MG63 (cell line): ENCODE measurements around the gene TLR6. TPM values are rescaled to one million over a fixed set of nuclear protein-coding genes. Genes with fewer than 3 reads are reported as not detected.
"Not testable (repeated sequence)": the region's sequence is repeated elsewhere in the genome, so short reads cannot be mapped to it uniquely, and the experiment has no call there.

Experiments
- DNase-seq: peaks from one replicate; pipeline ENCODE4 v3.0.0-alpha.2; 2020
- H3K27me3 ChIP-seq: fragments of 250-450 bp; sonication (Bioruptor Pico); 2 replicates; pipeline ENCODE4 v1.5.1; 2020; ENCODE audit warnings: mild to moderate bottlenecking, moderate library complexity
- H3K36me3 ChIP-seq: fragments of 250-450 bp; sonication (Bioruptor Pico); 2 replicates; pipeline ENCODE4 v1.5.1; 2020; ENCODE audit warnings: mild to moderate bottlenecking, moderate library complexity
- H3K4me3 ChIP-seq: fragments of 250-450 bp; sonication (Bioruptor Pico); 2 replicates; pipeline ENCODE4 v1.5.1; 2020; ENCODE audit warnings: mild to moderate bottlenecking, moderate library complexity
- H3K9me3 ChIP-seq: fragments of 250-450 bp; sonication (Bioruptor Pico); 2 replicates; pipeline ENCODE4 v1.5.1; 2020; ENCODE audit warnings: mild to moderate bottlenecking, moderate library complexity
- total RNA-seq: library from RNA; depleted of rRNA; stranded (reverse); fragments of >200 nt; shearing (Covaris generic); gene quantifications from 2 replicates; pipeline ENCODE4 v1.2.3, GENCODE V29; 2014; ENCODE audit warnings: low replicate concordance

TLR6 gene
- total RNA-seq, 1 experiment from 2014 or later: 0.82 TPM

GRCh38 chr4:38811297-38811696 is 45.3 kb downstream of the TLR6 start:
- Histone ChIP-seq H3K27me3 (no peaks in the 10 kb centered on the region), H3K4me3 (no peak overlapping the region), H3K36me3 (no peaks in the 10 kb centered on the region), H3K9me3 (no peaks in the 10 kb centered on the region)
- DNase-seq: no peak

DNA sequence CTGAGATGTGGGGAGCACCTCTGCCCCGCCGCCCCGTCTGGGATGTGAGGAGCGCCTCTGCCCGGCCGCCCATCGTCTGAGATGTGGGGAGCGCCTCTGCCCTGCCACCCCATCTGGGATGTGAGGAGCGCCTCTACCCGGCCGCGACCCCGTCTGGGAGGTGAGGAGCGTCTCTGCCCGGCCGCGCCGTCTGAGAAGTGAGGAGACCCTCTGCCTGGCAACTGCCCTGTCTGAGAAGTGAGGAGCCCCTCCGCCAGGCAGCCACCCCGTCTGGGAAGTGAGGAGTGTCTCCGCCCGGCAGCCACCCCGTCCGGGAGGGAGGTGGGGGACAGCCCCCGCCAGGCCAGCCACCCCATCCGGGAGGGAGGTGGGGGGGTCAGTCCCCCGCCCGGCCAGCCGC is 49.2 kb downstream of the TLR6 start:
- DNase-seq, H3K4me3 ChIP-seq, H3K27me3 ChIP-seq, H3K36me3 ChIP-seq, H3K9me3 ChIP-seq: not testable (repeated sequence)

DNA sequence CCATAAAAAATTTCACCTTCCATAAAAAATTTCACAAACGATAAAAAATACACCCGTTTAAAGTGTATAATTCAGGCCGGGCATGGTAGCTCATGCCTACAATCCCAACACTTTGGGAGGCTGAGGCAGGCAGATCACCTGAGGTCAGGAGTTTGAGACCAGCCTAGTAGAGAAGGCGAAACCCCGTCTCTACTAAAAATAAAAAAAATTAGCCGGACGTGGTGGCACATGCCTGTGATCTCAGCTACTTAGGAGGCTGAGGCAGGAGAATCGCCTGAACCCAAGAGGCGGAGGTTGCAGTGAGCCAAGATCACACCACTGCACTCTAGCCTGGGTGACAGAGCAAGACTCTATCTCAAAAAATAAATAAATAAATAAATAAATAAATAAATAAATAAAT is 50.4 kb downstream of the TLR6 start:
- not testable (repeated sequence) for H3K27me3 ChIP-seq, H3K4me3 ChIP-seq, DNase-seq, H3K9me3 ChIP-seq, H3K36me3 ChIP-seq

GRCh38 chr4:38805530-38806145 is 51.0 kb downstream of the TLR6 start:
- Histone ChIP-seq H3K36me3 (no peaks in the 10 kb centered on the region), H3K4me3 (no peak overlapping the region), H3K9me3 (no peaks in the 10 kb centered on the region), H3K27me3 (no peaks in the 10 kb centered on the region)
- DNase-seq: no peak

DNA sequence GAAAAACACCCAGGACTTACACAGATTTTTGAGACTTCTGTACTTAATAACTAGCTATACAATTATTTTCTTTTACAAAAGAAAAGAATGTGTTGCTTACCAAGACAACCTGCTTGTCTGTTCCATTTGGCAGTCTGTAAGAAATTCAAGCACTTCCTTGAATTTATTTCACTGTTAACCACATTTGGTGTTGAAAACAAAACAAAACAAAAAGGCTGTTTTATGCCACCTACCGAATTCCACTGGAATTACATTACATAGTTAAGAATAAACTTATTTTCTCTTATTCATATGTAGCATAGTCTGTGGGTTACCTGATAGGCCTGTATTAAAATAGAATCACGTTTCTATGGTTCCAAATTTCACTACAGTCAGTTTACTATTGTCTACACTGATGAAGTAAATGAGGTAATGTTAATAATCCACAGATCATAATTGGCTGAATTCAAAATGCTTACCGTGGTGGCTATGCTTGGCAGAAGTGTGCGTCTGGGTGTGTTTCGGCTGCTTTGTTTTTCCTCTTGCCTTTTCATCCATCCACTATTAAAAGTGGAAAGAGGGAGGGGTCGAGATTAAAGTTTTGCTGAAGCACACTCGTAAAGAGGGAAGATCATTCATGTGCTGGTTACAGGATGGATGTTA is 51.8 kb downstream of the TLR6 start, which contains the start of gene TLR1:
TSS of gene TLR1 (minus strand) at position 138 of the 642 bp plus-strand sequence. CDS start 5,960 bp downstream, outside the sequence.
- Histone ChIP-seq H3K4me3 (no peak within 1 kb of the TSS), H3K9me3 (no peaks in the 10 kb centered on the region), H3K36me3 (no peaks in the 10 kb centered on the region), H3K27me3 (no peaks in the 10 kb centered on the region)
- DNase-seq: no peak

- no peaks in the 10 kb centered on the region for H3K9me3 ChIP-seq
- H3K27me3 ChIP-seq: no peaks in the 10 kb centered on the region
- H3K36me3 ChIP-seq: no peaks in the 10 kb centered on the region
- H3K4me3 ChIP-seq: no peak overlapping the region
- no peak for DNase-seq
Measured at GRCh38 chr4:38803833-38804653, 52.6 kb downstream of the TLR6 start.

DNA sequence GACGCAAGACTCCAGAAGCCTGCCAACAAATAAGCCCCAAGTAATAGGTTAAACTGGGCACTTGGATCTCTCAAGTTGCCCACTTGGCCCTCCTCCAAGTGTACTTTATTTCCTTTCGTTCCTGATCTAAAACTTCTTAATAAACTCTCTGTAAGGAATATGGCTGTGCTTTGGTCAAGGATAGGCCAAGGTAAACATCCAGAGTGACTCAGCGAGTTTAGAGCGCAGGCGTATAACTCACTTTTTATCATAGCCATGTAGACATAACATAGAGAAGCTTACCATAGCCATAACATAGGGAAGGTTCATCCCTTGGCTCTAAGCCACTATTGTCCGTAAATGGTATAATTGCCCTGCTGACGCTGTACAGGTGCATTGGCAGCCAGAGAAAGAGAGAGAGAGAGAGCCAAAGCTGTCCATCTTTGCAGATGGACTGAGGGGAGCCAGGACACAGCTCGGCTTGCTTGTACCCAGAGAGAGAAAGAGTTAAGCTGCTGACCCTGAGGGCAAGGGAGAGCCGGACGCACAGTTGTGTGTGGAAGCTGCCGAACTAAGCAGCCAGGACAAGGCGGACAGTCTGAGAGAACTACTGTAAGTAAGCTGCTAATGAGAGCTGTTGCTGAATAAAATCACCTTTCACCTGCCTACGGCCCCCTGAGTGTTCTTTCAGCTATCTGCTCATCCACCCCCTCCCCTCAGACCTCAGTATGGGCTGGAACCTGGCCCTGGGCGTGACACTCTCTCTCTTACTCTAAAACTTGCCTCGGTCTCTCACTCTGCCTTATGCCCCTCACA is 53.9 kb downstream of the TLR6 start:
- DNase-seq: no peak
- H3K27me3 ChIP-seq: no peaks in the 10 kb centered on the region
- no peak overlapping the region for H3K4me3 ChIP-seq
- no peaks in the 10 kb centered on the region for H3K36me3 ChIP-seq
- H3K9me3 ChIP-seq: no peaks in the 10 kb centered on the region

- DNase-seq: no peak
- no peaks in the 10 kb centered on the region for H3K27me3 ChIP-seq
- H3K4me3 ChIP-seq: no peak overlapping the region
- no peaks in the 10 kb centered on the region for H3K36me3 ChIP-seq
- no peaks in the 10 kb centered on the region for H3K9me3 ChIP-seq
Measured at GRCh38 chr4:38800961-38801450, 55.6 kb downstream of the TLR6 start.

DNA sequence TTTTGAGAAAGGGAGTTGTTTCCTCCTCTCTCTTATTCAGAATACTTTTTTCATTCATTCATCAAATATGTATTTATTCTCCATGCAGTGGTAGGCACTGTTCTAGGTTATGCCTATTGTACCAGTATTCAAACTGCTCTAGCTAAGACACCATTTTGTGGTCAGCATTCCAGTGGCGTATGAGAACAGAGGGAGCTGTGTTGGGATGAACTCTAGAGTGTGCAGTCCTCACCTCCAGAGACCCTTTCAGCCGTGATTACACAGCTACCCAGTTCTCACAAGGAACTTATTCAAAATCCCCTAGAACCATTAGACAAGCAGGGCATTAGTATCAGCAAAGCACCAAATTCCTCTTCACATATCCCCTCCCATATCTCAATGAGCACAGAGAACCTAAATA is 56.3 kb downstream of the TLR6 start:
- no peaks in the 10 kb centered on the region for H3K27me3 ChIP-seq
- H3K4me3 ChIP-seq: no peak overlapping the region
- no peaks in the 10 kb centered on the region for H3K9me3 ChIP-seq
- H3K36me3 ChIP-seq: no peaks in the 10 kb centered on the region
- DNase-seq: no peak

GRCh38 chr4:38795087-38795486 is 61.5 kb downstream of the TLR6 start:
- no peaks in the 10 kb centered on the region for H3K36me3 ChIP-seq
- no peak for DNase-seq
- no peaks in the 10 kb centered on the region for H3K27me3 ChIP-seq
- no peaks in the 10 kb centered on the region for H3K9me3 ChIP-seq
- H3K4me3 ChIP-seq: no peak overlapping the region

DNA sequence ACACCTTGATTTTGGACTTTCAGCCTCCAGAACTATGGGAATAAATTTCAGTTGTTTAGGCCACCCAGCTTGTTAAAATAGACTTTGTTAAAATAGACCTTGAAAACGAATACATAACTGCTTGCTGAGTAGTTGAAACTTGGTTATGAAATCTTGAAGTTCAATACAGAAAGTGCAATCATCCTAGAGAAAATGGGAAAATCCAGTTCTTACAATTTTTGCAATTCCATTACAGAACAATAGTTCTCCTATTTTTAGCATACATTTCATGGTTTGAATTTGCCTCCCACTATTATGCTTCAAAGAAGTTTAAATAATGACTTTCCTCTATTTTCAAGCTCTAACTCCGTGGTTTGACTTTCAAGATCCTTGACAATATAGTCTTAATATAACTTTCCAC is 62.6 kb downstream of the TLR6 start:
- DNase-seq: no peak
- Histone ChIP-seq H3K9me3 (no peaks in the 10 kb centered on the region), H3K4me3 (no peak overlapping the region), H3K27me3 (no peaks in the 10 kb centered on the region), H3K36me3 (no peaks in the 10 kb centered on the region)

- H3K4me3 ChIP-seq: no peak overlapping the region
- DNase-seq: no peak
- no peaks in the 10 kb centered on the region for H3K27me3 ChIP-seq
- no peaks in the 10 kb centered on the region for H3K9me3 ChIP-seq
- no peaks in the 10 kb centered on the region for H3K36me3 ChIP-seq
Measured at GRCh38 chr4:38791010-38791409, 65.6 kb downstream of the TLR6 start.

- no peak overlapping the region for H3K4me3 ChIP-seq
- no peaks in the 10 kb centered on the region for H3K9me3 ChIP-seq
- DNase-seq: peak; percentile 31
- H3K36me3 ChIP-seq: no peaks in the 10 kb centered on the region
- no peaks in the 10 kb centered on the region for H3K27me3 ChIP-seq
Measured at GRCh38 chr4:38788317-38788716, 68.3 kb downstream of the TLR6 start.

GRCh38 chr4:38787693-38788092 is 68.9 kb downstream of the TLR6 start:
- no peaks in the 10 kb centered on the region for H3K36me3 ChIP-seq
- H3K9me3 ChIP-seq: no peaks in the 10 kb centered on the region
- DNase-seq: no peak
- no peak overlapping the region for H3K4me3 ChIP-seq
- no peaks in the 10 kb centered on the region for H3K27me3 ChIP-seq

DNA sequence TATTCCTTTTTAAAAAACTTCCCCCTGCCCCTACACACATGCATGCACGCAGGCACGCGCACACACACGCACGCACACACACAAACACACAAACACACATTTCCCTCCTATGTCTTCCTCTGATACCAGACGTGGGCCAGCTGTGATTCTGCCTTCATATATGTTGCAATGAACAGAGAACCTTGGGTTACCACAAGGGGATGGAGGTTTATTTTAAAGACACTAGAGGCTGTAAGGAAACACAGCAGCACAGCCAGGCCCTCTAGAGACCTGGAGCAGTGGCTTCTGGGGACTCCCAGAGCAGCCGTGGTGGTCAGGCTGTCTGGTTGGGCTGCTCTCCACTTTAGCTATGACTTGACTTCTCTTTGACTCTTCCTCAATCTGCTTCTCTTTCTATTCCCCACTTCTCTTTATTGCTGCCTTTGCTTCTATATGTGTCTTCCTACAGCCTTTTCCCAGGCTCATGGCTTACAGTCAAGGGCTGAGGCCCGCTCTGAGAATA is 70.7 kb downstream of the TLR6 start:
- no peaks in the 10 kb centered on the region for H3K27me3 ChIP-seq

DNA sequence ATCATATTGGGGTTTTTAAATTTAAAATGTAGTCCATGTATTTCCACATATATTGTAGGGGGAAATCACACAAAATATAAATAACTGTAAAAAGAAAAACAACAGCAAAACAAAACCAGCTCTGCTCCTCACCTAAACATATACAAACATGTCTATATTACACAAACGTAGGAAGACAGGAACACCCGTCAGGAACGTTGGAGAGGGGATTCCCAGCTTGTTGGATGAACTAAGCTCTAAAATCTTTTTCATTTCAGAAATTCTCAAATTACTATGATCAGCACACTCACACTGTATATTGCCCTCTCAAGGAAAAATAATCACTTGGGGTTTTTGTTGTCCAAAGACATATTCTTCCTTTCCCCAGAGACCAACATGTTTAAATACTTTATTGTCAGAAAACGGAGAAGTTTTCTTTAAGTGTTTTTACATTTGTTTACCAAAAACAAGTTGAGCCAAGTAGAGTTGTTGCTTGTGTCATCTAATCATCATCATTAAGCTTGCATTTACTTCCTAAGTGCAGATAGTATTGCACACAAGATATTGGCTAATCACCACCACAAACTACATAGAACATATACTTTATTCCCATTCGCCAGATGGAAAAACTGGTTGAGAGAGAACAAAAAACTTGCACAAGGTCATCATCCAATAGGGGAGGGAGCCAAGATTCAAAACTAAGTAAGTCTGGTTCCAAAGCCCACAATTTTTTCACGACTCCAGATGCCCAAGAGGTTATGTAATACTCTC is 71.4 kb downstream of the TLR6 start:
- Histone ChIP-seq H3K9me3 (no peaks in the 10 kb centered on the region), H3K36me3 (no peaks in the 10 kb centered on the region), H3K4me3 (no peak overlapping the region), H3K27me3 (no peaks in the 10 kb centered on the region)
- no peak for DNase-seq

More for the DNA sequence above, 70.7 kb downstream of the TLR6 start:
- H3K4me3 ChIP-seq: no peak overlapping the region
- no peaks in the 10 kb centered on the region for H3K9me3 ChIP-seq
- H3K36me3 ChIP-seq: no peaks in the 10 kb centered on the region
- no peak for DNase-seq
